Kidney tubule cell (primary cell): ENCODE results near the gene CBLC.
"Not testable (repeated sequence)": the region's sequence is repeated elsewhere in the genome, so short reads cannot be mapped to it uniquely, and the experiment has no call there.

Experiments
- DNase-seq: peaks from one replicate; pipeline ENCODE4 v3.0.0-alpha.2; 2018; ENCODE audit warnings: low spot score

Gene CBLC

DNA sequence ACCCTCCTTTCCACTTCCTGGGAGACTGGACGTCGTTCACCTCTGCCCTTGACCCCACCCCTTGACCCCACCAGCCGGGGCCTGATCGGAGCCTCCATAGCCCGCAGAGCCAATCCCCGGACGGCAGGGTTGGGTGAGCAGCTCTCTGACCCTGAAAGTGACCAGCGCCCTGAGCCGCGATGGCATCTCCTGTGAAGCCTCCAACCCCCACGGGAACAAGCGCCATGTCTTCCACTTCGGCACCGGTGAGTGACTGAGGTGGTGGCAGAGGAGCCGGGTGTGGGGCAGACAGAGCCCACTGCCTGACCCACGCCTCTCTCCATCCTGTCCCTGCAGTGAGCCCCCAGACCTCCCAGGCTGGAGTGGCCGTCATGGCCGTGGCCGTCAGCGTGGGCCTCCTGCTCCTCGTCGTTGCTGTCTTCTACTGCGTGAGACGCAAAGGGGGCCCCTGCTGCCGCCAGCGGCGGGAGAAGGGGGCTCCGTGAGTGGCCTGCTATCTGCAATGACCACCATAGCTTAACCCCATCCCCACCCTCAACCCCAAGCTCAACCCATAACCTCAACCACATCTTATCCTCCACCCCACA, 41.6 kb downstream of the CBLC start:
- no peak for DNase-seq

DNA sequence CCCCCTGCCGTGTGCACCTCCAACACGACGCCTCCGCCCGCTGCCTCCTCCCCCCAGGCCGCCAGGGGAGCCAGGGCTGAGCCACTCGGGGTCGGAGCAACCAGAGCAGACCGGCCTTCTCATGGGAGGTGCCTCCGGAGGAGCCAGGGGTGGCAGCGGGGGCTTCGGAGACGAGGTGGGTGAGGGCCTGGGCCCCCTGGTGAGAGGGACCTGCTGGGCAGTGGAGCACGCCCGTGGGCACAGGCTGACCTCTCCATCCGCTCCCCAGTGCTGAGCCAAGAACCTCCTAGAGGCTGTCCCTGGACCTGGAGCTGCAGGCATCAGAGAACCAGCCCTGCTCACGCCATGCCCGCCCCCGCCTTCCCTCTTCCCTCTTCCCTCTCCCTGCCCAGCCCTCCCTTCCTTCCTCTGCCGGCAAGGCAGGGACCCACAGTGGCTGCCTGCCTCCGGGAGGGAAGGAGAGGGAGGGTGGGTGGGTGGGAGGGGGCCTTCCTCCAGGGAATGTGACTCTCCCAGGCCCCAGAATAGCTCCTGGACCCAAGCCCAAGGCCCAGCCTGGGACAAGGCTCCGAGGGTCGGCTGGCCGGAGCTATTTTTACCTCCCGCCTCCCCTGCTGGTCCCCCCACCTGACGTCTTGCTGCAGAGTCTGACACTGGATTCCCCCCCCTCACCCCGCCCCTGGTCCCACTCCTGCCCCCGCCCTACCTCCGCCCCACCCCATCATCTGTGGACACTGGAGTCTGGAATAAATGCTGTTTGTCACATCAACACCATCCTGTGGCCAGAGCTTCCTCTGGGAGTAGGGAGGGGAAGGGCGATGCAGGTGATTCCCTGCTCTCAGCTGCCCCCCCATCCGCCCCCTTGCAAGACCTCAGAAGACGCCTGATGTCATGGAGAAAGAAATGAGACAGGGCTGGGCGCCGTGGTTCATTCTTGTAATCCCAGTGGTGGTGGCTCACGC, 43.2 kb downstream of the CBLC start:
- DNase-seq = no peak

DNA sequence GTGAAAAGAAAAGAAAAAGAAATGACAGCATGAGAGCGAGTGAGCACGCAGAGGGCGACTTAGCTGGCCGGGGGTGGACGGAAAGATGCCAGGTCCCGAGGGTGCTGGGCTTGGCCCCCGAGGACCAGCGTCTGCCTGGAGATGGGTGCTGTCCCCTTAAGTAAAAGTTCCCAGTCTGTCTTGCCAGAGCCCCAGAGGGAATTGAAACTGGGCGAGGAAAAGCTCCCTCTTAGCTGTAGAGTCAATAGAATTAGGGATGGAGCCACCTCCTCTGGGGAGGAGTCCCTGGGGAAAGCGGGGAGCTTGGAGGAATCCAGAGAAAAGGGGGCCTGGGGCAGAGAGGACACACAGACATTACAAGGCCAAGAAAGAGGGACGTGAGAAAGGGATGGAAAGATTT, 44.5 kb downstream of the CBLC start:
- DNase-seq = no peak

DNA sequence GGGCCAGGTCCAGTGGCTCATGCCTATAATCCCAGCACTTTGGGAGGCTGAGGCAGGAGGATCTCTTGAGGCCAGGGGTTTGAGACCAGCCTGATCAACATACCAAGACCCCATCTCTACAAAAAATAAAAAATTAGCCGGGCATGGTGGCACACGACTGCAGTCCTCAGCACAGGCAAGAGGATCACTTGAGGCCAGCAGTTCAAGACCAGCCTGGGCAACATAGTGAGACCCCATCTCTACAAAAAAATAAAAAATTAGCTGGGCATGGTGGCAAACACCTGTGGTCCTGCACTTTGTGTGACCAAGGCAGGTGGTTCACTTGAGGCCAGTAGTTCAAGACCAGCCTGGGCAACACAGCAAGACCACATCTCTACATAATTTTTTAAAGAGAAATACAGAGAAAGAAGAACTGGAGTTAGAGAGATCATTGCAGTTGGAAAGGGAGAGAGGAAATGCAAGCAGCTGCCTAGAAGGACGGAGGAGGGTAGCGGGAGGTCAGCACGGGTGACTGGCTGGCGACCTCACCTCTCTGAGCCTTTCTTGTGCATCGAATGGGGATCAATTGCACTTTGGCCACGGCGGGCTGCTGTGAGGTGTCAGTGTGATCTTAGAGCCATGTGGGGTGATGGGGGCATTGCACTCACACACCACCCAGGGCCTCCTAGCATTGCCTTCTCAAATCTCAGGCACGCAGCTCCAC, 45.1 kb downstream of the CBLC start:
- DNase-seq = no peak

DNA sequence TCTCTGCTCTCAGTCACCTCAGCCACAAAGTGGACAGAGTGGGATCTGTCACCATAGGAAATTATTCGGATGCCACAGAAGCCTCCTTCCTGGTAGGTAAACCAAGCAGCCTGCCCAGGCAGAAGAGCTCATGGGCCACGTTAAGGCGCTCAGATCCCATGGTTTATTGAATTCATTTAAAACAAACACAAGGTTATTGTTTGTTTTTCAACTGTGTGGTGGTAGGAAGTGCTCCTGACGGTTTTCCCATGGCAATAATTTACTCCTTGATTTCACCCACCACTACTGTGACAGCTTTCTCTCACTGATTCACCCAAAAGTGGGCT, 45.6 kb downstream of the CBLC start:
- DNase-seq = no peak

DNA sequence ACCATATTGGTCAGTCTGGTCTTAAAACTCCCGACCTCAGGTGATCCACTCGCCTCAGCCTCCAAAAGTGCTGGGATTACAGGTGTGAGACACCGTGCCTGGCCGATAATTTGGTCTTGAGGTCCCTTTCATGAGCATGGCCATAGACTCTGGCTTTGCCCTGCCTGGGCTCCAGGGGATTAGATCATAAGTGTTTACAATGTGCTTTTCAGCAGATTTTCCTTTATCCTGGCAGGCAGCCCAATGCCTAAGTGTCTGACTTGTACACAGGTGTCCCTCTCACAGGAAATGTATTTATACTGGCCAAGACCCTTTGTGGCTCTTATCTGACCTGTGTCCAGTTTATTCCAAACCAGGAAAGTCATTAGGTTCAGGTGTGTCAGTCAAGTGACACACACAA, 47.1 kb downstream of the CBLC start:
- DNase-seq = no peak

DNA sequence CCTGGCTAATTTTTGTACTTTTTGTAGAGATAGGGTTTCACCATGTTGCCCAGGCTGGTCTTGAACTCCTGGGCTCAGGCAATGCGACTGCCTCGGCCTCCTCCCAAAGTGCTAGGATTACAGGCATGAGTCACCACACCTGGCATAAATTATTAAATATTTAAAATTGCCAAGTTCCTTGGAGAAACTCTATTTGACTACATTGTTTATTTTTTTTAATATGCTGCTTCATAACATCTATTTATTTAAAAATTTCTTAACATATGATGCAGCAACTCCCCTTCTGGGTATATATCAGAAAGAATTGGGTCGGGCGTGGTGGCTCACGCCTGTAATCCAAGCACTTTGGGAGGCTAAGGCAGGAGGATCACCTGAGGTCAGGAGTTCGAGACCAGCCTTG, 55.2 kb downstream of the CBLC start:
- not testable (repeated sequence) for DNase-seq

DNA sequence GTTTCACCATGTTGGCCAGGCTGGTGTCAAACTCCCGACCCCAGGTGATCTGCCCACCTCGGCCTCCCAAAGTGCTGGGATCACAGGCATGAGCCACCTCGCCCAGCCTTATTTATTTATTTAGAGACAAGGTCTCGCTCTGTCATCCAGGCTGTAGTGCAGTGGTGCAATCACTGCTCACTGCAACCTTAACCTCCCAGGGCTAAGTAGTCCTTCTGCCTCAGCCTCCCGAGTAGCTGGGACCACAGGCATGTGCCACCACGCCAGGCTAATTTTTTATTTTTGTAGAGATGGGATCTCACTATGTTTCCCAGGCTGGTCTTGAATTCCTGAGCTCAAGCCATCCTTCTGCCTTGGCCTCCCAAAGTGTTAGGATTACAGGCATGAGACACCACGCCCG, 56.7 kb downstream of the CBLC start:
- not testable (repeated sequence) for DNase-seq

DNA sequence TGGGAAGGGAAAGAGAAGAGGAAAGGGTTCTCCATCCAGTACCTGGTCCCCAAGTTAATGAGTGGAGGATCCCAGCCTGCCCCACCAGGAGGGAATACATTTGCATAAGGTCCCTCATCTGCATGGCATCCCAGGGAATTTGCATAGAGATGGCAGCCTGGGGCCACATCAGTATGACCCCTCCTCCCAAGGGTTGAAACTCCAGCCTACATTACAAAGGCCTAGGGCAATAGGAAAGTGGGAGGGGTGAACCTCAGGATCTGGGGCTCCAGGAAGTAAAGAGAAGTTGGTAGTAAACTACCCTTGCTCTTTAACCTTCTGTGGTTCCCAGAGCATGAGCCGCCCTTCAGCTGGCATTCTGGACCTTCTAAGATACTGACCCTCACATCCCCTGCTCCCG, 61.6 kb downstream of the CBLC start:
- DNase-seq = no peak

DNA sequence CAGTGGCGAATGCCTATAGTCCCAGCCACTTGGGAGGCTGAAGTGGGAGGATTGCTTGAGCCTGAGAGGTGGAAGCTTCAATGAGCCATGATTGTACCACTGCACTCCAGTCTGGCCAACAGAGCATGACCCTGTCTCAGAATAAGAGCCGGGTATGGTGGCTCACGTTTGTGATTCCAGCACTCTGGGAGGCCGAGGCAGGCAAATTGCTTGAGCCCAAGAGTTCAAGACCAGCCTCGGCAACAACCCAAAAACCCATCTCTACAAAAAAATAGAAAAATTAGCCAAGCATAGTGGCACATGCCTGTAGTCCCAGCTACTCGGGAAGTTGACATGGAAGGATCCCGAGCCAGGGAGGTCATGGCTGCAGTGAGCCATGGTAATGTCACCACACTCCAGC, 63.1 kb downstream of the CBLC start:
- no peak for DNase-seq

DNA sequence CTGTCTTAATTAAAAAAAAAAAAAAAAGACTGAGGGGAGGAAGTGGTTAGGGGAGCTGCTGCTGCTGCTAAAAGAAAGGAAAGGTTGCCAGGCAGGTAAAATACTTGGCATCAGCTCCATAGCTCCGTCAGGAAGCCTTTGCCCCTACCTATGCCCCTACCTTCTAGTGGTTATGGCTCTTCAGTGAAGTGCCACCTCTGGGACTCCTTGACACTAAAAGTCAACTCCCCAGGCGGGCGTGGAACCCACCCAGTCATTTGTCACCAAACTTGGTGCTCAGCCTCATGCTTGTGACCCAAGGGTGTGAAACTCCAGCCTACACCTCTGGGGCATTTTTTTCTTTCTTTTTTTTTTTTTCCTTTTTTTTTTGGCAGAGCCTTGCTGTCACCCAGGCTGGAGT, 63.5 kb downstream of the CBLC start:
- no peak for DNase-seq

DNA sequence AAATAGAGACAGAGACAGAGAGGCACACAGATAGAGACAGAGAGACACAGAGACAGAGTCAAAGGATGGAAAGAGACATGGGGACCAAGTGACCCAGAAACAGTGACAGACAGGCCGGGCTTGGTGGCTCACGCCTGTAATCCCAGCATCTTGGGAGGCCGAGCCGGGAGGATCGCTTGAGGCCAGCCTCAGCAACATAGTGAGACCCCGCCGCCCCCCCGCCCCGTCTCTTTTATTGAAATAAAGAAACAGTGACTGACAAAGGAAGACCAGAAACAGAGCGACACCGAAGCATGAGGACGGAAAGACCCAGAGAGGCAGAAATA, 67.6 kb downstream of the CBLC start:
- no peak for DNase-seq

DNA sequence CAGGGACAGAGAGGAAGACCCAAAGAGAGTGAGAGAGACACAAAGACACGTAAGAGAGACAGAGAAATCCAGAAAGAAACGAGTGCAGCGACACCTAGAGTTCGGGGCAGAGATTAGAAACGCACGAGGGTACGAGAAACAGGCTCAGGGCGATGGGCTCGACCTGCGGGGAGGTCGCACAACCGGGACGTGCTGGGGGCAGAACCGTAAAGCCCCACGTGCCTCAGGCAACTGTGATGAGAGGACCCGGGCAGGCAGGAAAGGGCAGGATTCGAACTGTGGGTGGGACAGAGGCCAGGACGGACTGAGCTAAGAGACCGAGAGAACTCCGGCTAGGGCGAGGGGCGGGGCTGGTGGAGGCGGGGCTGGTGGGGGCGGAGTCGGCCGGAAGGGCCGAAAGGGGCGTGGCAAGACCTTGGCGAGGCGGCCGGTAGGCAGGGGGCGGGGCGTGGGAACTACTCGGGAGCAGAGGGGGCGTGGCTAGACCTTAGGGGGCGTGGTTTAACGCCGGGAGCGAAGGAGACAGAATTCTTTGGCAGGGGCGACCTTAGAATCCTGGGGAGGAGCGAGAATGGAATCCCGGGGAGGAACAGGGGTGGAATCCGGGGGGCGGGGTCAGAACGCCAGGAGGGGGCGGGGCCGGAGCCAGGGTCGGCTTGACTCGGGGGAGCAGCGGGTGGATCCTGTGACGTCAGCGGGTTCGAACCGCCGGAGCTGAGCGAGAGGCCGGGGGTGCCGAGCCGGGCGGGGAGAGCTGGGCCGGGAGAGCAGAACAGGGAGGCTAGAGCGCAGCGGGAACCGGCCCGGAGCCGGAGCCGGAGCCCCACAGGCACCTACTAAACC, 68.1 kb downstream of the CBLC start, which contains the start of gene NECTIN2:
Gene NECTIN2 (plus strand): TSS at position 686 of the 843 bp plus-strand sequence. CDS start 229 bp downstream, outside the sequence.
- peak; percentile 98 for DNase-seq

DNA sequence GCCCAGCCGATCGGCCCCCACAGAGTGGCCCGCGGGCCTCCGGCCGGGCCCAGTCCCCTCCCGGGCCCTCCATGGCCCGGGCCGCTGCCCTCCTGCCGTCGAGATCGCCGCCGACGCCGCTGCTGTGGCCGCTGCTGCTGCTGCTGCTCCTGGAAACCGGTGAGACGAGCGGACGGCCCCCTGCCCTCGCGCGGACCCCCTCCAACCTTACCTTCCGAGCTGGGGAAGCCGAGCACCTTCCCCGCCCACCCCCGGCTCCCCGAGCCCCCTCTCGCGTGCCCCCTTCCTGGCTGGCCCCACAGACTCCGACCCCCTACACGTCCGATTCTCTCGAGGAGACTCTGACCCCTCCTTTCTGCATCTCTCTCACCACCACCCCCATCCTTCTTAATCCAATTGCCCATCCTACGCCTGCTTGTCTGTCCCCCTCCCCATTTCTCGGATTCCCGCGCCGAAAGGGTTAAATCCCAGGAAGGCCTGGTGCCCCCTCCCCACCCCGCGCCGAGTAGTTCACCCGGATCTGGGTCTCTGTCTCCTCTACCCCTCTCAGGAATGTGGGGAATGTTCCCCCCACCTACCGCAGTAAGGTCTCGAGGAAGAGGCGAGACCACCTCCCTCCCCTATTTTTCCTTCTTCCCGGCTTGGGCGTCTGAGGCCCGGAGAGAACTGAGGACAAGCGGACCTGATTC, 68.9 kb downstream of the CBLC start:
- peak; percentile 51 for DNase-seq

DNA sequence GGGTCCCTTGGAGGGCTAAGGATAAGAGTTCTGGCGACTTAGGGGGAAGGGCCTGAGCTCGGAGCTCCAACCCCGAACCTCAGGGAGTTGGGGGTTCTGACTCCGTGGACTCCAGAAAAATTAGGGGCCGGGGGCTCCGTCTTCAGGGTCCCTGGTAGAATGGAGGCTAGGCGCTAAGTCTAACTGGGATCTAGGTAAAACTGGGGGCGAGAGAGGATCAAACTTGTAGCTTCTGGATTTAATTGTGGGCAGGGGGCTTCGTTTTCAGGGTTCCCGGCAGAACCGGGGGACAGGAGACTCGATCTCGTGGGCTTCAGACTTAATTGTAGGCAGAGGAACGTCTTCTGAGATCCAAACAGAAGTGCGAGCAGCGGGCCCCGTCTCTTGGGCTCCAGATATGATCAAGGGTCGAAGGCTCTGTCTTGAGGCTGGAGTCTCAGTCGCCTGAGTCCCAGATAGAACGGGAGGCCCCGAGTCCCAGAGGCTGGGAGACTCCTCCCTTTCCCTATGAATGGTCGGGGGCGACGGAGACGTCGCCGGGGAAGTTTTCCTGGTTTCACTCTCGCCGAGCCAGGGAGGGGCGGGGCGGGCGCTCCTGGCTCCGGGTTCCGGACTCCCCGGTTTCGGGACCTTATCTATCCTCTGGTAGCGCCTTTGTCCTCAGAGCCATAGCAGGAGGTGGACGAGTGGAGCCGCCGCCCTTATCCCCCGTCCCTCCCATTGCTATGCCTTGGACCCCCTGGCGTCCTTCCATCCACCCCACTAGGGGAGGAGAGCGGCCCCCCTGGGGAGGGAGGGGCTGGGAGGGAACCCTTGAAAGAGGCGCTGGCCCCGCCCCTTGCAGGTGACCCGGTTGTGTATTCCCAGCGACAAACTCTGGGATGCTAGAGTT, 69.7 kb downstream of the CBLC start:
- peak; percentile 82 for DNase-seq

DNA sequence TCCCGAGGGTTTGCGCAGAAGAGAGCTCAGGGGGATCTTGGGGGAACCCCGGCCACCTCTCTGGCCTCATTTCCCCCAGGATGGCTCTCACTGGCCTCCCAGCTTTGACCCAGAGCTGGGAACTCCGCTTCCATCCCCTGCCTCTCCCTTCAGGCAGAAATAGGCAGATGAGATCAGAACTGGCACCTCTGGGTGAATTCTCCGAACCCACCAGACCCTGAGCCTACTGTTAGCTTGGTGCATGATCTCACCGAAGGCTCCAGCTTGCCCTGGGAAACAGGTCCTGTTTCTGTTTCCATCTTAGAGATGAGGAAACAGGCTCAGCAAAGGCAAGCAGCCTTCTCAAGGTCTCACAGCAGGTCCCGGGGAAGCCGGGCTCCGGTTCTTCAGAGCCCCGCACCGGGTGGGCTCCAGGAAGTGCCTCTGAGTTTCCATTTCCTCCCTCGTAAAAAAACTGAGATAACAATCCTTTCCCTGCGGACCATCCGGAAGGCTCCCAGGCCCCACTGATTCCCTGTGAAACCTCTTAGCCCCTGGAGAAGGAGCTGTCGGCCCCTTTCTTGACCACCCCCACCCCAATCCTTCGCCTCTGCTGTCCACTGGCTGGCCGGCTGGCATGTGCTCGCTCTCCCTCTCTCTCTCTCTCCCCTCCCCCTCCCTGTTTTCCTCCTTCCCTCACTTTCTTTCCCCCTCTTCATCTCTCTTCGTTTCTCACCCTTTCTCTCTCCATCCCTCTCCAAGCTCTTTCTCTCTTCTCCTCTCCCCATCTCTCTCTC, 70.5 kb downstream of the CBLC start:
- peak; percentile 76 for DNase-seq

DNA sequence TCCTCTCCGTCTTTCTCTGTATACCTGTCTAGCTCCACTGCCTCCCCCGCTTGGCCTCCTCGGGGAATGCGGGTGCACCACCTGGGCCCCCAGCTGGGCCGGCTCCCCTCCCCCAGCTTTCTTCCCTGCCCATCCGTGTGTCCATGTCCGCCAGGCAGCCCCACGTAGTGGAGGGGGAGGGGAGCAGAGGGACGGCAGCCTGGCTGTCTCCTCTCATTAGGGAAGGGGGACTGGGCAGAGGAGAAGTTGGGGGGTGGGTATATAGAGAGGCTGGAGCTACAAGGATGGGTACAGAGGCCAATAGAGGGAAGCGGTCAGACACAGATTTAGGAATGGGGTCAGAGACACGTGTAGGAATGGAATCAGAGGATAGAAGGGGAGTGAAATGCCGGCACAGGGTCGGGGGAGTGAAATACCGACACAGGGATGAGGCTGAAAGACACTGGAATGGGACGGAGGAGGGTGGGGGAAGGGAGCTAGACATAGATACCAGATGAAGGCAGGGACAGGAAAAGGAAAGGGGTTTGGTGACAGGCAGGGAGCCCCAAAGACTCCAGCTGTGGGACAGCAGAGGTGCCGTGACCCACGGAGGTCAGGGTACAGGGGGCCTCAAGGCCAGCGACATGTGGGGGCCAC, 71.2 kb downstream of the CBLC start:
- DNase-seq = no peak
